ENCODE data around the gene CAB39L.

CAB39L gene

DNA sequence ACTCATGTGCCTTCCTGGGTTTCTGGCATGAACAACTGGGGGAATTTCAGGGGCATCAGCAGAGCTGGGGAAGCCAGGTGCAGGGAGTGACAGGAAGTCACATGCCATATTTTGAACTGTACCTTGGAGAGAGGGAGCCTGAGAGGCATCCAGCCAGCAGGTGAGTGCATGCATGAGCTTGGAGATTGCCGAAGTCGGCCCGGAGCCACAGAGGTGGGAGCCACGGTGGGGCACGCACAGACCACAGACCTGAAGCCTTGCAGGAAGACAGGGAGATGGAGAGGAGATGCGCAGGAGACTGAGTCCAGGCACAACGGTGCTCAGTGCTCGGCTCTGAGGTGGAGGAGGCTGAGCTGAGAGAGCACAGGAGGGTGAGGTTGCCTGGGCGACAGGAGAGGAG, 141.0 kb downstream of the CAB39L start:
- H3K9me3 ChIP-seq (ENCODE audit: insufficient read depth, low read depth, low read length), result no peaks in the 10 kb centered on the region
- no peaks in the 10 kb centered on the region for H3K27me3 ChIP-seq (ENCODE audit: insufficient read depth, low read length, poor library complexity, severe bottlenecking)
- no peak overlapping the region for H3K4me3 ChIP-seq (ENCODE audit: low read length, poor library complexity, severe bottlenecking)
- no peak overlapping the region for H3K9ac ChIP-seq (ENCODE audit: low read depth, low read length, poor library complexity, severe bottlenecking)
- H2AFZ ChIP-seq (ENCODE audit: low read length), result no peak overlapping the region
- H3F3A ChIP-seq (ENCODE audit: low read depth), result no peaks in the 10 kb centered on the region
- H4K20me1 ChIP-seq (ENCODE audit: insufficient read depth, low read length, poor library complexity, severe bottlenecking), result no peaks in the 10 kb centered on the region
- H3K9me2 ChIP-seq (replicated peaks; ENCODE audit: low read depth, low read length), result no peaks in the 10 kb centered on the region
- H3K79me2 ChIP-seq (ENCODE audit: insufficient read depth, low read length), result no peaks in the 10 kb centered on the region
- no peak overlapping the region for H3K4me2 ChIP-seq (ENCODE audit: low read depth, low read length, poor library complexity, severe bottlenecking)
- no peaks in the 10 kb centered on the region for H3K36me3 ChIP-seq (ENCODE audit: insufficient read depth, low read length)
- TF ChIP-seq, protein P1, sequence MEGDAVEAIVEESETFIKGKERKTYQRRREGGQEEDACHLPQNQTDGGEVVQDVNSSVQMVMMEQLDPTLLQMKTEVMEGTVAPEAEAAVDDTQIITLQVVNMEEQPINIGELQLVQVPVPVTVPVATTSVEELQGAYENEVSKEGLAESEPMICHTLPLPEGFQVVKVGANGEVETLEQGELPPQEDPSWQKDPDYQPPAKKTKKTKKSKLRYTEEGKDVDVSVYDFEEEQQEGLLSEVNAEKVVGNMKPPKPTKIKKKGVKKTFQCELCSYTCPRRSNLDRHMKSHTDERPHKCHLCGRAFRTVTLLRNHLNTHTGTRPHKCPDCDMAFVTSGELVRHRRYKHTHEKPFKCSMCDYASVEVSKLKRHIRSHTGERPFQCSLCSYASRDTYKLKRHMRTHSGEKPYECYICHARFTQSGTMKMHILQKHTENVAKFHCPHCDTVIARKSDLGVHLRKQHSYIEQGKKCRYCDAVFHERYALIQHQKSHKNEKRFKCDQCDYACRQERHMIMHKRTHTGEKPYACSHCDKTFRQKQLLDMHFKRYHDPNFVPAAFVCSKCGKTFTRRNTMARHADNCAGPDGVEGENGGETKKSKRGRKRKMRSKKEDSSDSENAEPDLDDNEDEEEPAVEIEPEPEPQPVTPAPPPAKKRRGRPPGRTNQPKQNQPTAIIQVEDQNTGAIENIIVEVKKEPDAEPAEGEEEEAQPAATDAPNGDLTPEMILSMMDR (conservative IDR thresholded peaks at IDR 0.05; ENCODE audit: low read length), result no peak
- TF ChIP-seq EZH2phosphoT487 (IDR thresholded peaks at IDR 0.05; ENCODE audit: borderline replicate concordance), result no peak
- no peaks in the 10 kb centered on the region for H3K4me1 ChIP-seq (ENCODE audit: insufficient read depth, low read length, poor library complexity, severe bottlenecking)

DNA sequence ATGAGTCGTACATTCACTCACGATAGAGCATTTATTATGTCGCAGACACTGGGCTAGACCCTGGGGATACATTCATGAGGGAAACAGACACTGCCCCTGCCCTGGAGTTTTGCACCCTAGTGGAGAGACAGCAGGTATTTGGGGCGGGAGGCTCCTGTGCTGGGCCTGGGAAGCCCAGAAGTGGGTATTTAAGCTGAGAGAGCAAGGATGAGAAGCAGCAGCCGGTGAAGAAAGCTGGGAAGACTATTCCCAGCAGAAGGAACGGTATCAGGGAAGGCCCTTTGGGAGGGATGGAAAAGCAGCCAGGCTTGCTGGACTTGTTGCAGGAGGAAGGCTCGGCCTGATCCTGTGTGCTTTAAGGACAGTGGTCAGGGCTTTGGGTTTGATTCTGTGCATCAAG, 141.6 kb downstream of the CAB39L start:
- Histone ChIP-seq H3K27me3 (ENCODE audit: insufficient read depth, low read length, poor library complexity, severe bottlenecking) (no peaks in the 10 kb centered on the region), H3K4me3 (ENCODE audit: low read length, poor library complexity, severe bottlenecking) (no peak overlapping the region), H3K36me3 (ENCODE audit: insufficient read depth, low read length) (no peaks in the 10 kb centered on the region), H3K4me2 (ENCODE audit: low read depth, low read length, poor library complexity, severe bottlenecking) (no peak overlapping the region), H3K9ac (ENCODE audit: low read depth, low read length, poor library complexity, severe bottlenecking) (no peak overlapping the region), H3K9me2 (replicated peaks; ENCODE audit: low read depth, low read length) (no peaks in the 10 kb centered on the region), H2AFZ (ENCODE audit: low read length) (no peak overlapping the region), H3F3A (ENCODE audit: low read depth) (no peaks in the 10 kb centered on the region), H4K20me1 (ENCODE audit: insufficient read depth, low read length, poor library complexity, severe bottlenecking) (no peaks in the 10 kb centered on the region), H3K79me2 (ENCODE audit: insufficient read depth, low read length) (no peaks in the 10 kb centered on the region), H3K9me3 (ENCODE audit: insufficient read depth, low read depth, low read length) (no peaks in the 10 kb centered on the region), H3K4me1 (ENCODE audit: insufficient read depth, low read length, poor library complexity, severe bottlenecking) (no peaks in the 10 kb centered on the region)
- no peak for TF ChIP-seq EZH2phosphoT487 (IDR thresholded peaks at IDR 0.05; ENCODE audit: borderline replicate concordance)
- TF ChIP-seq, protein P1 (conservative IDR thresholded peaks at IDR 0.05; ENCODE audit: low read length), result no peak

DNA sequence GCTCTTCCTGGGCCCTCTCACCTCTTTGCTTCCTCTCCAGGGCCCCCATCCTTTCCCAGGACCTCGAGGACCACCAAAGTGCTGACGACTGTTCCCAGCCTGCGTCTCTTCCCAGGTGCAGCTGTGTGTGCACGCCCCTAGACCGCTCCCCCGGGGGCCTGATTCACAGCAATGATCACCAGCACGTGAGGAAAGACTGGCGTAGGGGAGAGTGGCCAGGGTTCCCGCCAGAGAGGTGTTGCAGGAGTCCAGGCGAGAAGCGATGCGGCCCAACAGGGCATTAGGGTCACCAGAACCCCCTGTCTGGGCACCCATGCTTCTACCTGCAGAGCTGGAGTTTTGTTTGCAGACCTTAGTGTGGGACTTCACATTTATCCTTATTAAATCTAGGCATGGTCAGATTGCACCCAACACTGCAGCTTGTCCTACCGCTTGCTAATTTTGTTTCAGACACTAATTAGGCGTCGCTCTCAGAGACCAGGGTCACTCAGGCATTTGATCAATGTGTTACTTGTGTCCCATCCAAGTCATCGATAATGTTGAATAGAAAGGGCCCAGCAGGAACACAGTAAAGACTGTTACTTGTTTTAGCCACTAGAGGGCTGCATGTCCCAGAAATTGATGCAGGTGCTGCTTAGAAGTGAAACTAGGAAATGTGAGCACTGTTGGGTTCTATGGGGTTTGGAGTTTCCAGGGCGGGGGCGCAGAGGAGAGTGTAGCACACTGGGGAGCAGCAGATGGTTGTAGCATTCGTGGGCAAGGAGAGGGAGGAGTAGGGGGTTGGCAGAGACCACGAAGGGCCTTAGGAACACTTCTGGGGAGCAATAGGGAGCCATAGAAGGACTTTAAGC, 142.9 kb downstream of the CAB39L start:
- no peaks in the 10 kb centered on the region for H3F3A ChIP-seq (ENCODE audit: low read depth)
- no peaks in the 10 kb centered on the region for H3K9me3 ChIP-seq (ENCODE audit: insufficient read depth, low read depth, low read length)
- no peaks in the 10 kb centered on the region for H3K27me3 ChIP-seq (ENCODE audit: insufficient read depth, low read length, poor library complexity, severe bottlenecking)
- H3K9ac ChIP-seq (ENCODE audit: low read depth, low read length, poor library complexity, severe bottlenecking), result no peak overlapping the region
- H3K9me2 ChIP-seq (replicated peaks; ENCODE audit: low read depth, low read length), result no peaks in the 10 kb centered on the region
- no peaks in the 10 kb centered on the region for H3K4me1 ChIP-seq (ENCODE audit: insufficient read depth, low read length, poor library complexity, severe bottlenecking)
- H3K4me3 ChIP-seq (ENCODE audit: low read length, poor library complexity, severe bottlenecking), result peak overlapping the region; percentile 41
- H2AFZ ChIP-seq (ENCODE audit: low read length), result peak overlapping the region; percentile 62; the same call in 1 of the 2 replicates
- H3K79me2 ChIP-seq (ENCODE audit: insufficient read depth, low read length), result no peaks in the 10 kb centered on the region
- no peak for TF ChIP-seq EZH2phosphoT487 (IDR thresholded peaks at IDR 0.05; ENCODE audit: borderline replicate concordance)
- TF ChIP-seq, protein P1 (conservative IDR thresholded peaks at IDR 0.05; ENCODE audit: low read length), result peak; percentile 92
- H3K36me3 ChIP-seq (ENCODE audit: insufficient read depth, low read length), result no peaks in the 10 kb centered on the region
- H3K4me2 ChIP-seq (ENCODE audit: low read depth, low read length, poor library complexity, severe bottlenecking), result peak overlapping the region; percentile 65
- no peaks in the 10 kb centered on the region for H4K20me1 ChIP-seq (ENCODE audit: insufficient read depth, low read length, poor library complexity, severe bottlenecking)
